ENCODE results near the gene BARHL1. TPM values are rescaled to one million over a fixed set of nuclear protein-coding genes. Genes with fewer than 3 reads are reported as not detected.

The BARHL1 gene
- total RNA-seq, 1 experiment from 2014 or later = not detected

- H3K27me3 ChIP-seq (ENCODE audit: control insufficient read depth, insufficient read depth, low read length) = no peaks in the 10 kb centered on the region
- H3K4me3 ChIP-seq (ENCODE audit: insufficient read depth, low read depth, low read length) = no peak overlapping the region
- peaks cover 11% of the 10 kb centered on the region for H3K36me3 ChIP-seq (replicated peaks; ENCODE audit: control insufficient read depth, insufficient read depth, low read length)
- DNase-seq = no peak
Observed at GRCh38 chr9:132630811-132631210, 48.4 kb downstream of the BARHL1 start.

GRCh38 chr9:132631280-132631679 lies 48.9 kb downstream of the BARHL1 start:
- Histone ChIP-seq H3K4me3 (ENCODE audit: insufficient read depth, low read depth, low read length) (no peak overlapping the region), H3K27me3 (ENCODE audit: control insufficient read depth, insufficient read depth, low read length) (no peaks in the 10 kb centered on the region), H3K36me3 (replicated peaks; ENCODE audit: control insufficient read depth, insufficient read depth, low read length) (peaks cover 11% of the 10 kb centered on the region)
- no peak for DNase-seq

GRCh38 chr9:132631685-132632084 lies 49.3 kb downstream of the BARHL1 start:
- Histone ChIP-seq H3K27me3 (ENCODE audit: control insufficient read depth, insufficient read depth, low read length) (no peaks in the 10 kb centered on the region), H3K4me3 (ENCODE audit: insufficient read depth, low read depth, low read length) (no peak overlapping the region), H3K36me3 (replicated peaks; ENCODE audit: control insufficient read depth, insufficient read depth, low read length) (peaks cover 11% of the 10 kb centered on the region)
- no peak for DNase-seq

GRCh38 chr9:132632413-132633129 lies 50.2 kb downstream of the BARHL1 start:
- no peaks in the 10 kb centered on the region for H3K27me3 ChIP-seq (ENCODE audit: control insufficient read depth, insufficient read depth, low read length)
- DNase-seq = no peak
- peaks cover 10% of the 10 kb centered on the region for H3K36me3 ChIP-seq (replicated peaks; ENCODE audit: control insufficient read depth, insufficient read depth, low read length)
- no peak overlapping the region for H3K4me3 ChIP-seq (ENCODE audit: insufficient read depth, low read depth, low read length)

- H3K36me3 ChIP-seq (replicated peaks; ENCODE audit: control insufficient read depth, insufficient read depth, low read length) = peaks cover 8% of the 10 kb centered on the region
- H3K4me3 ChIP-seq (ENCODE audit: insufficient read depth, low read depth, low read length) = no peak overlapping the region
- DNase-seq = no peak
- H3K27me3 ChIP-seq (ENCODE audit: control insufficient read depth, insufficient read depth, low read length) = no peaks in the 10 kb centered on the region
Observed at GRCh38 chr9:132634327-132634726, 51.9 kb downstream of the BARHL1 start.

GRCh38 chr9:132637351-132637750 lies 54.9 kb downstream of the BARHL1 start:
- Histone ChIP-seq H3K4me3 (ENCODE audit: insufficient read depth, low read depth, low read length) (no peak overlapping the region), H3K27me3 (ENCODE audit: control insufficient read depth, insufficient read depth, low read length) (no peaks in the 10 kb centered on the region), H3K36me3 (replicated peaks; ENCODE audit: control insufficient read depth, insufficient read depth, low read length) (peaks cover 2% of the 10 kb centered on the region)
- no peak for DNase-seq

- no peaks in the 10 kb centered on the region for H3K27me3 ChIP-seq (ENCODE audit: control insufficient read depth, insufficient read depth, low read length)
Observed at GRCh38 chr9:132637801-132638200, 55.4 kb downstream of the BARHL1 start.

GRCh38 chr9:132638240-132638639 lies 55.8 kb downstream of the BARHL1 start:
- no peak for DNase-seq
- H3K36me3 ChIP-seq (replicated peaks; ENCODE audit: control insufficient read depth, insufficient read depth, low read length) = peaks cover 3% of the 10 kb centered on the region
- H3K4me3 ChIP-seq (ENCODE audit: insufficient read depth, low read depth, low read length) = no peak overlapping the region
- H3K27me3 ChIP-seq (ENCODE audit: control insufficient read depth, insufficient read depth, low read length) = no peaks in the 10 kb centered on the region

More at GRCh38 chr9:132637801-132638200, 55.4 kb downstream of the BARHL1 start:
- peaks cover 2% of the 10 kb centered on the region for H3K36me3 ChIP-seq (replicated peaks; ENCODE audit: control insufficient read depth, insufficient read depth, low read length)
- no peak overlapping the region for H3K4me3 ChIP-seq (ENCODE audit: insufficient read depth, low read depth, low read length)
- no peak for DNase-seq

- Histone ChIP-seq H3K36me3 (replicated peaks; ENCODE audit: control insufficient read depth, insufficient read depth, low read length) (peaks cover 3% of the 10 kb centered on the region), H3K27me3 (ENCODE audit: control insufficient read depth, insufficient read depth, low read length) (no peaks in the 10 kb centered on the region), H3K4me3 (ENCODE audit: insufficient read depth, low read depth, low read length) (no peak overlapping the region)
- DNase-seq = no peak
Observed at GRCh38 chr9:132639322-132639721, 56.9 kb downstream of the BARHL1 start.

Other genes with a start within 250 kb of the BARHL1 start
- gene SETX, start 227.6 kb upstream of the BARHL1 start, total RNA-seq (2014; rRNA removed; shearing (Covaris generic)) = 22.2 and 28.1 TPM in 2 replicates
- gene TTF1, start 175.8 kb upstream of the BARHL1 start, total RNA-seq (2014; rRNA removed; shearing (Covaris generic)) = 14.5 and 15.0 TPM in 2 replicates
- 0.18 and 1.6 TPM in 2 replicates for gene CFAP77, start 172.4 kb upstream of the BARHL1 start, total RNA-seq (2014; rRNA removed; shearing (Covaris generic))
- 28.9 and 36.2 TPM in 2 replicates for gene DDX31, start 87.4 kb downstream of the BARHL1 start, total RNA-seq (2014; rRNA removed; shearing (Covaris generic))
- gene GTF3C4, start 87.9 kb downstream of the BARHL1 start, total RNA-seq (2014; rRNA removed; shearing (Covaris generic)) = 24.9 and 29.5 TPM in 2 replicates